ENCODE data around the gene IMPA2.

Gene IMPA2

GRCh38 chr18:12009581-12010140, 28.4 kb downstream of the IMPA2 start:
- DNase-seq: no peak

DNA sequence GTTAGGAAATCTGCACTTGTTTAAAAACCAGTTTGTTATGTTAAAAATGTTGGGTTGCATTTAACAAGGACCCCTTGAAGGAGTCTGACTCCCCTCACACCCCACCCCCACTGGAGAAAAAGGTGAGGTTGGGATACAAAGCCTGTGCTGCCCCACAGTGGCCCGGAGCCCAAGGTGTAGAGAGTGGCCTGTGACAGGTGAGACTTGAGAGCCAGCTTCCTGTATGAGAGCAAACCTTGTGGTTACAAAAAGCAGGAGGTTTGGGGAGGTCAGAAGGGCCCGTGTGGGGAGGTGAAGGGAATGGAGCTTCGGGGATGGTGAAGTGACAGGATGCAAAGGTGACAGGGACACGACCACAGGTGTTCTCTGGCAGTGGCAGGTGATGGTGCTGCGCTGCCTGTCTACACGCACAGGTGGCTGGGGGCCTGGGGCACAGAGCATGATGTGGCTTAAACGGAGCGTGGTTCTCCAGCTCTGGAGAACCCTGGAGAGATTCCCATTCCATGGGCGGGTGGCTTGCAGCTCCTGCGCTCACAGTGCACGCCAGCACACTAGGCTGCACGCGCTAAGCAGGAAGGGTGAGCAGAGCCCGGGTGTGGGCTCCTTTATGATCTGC, 29.0 kb downstream of the IMPA2 start:
- no peak for DNase-seq

GRCh38 chr18:12011199-12011956, 30.1 kb downstream of the IMPA2 start:
- no peak for DNase-seq

DNA sequence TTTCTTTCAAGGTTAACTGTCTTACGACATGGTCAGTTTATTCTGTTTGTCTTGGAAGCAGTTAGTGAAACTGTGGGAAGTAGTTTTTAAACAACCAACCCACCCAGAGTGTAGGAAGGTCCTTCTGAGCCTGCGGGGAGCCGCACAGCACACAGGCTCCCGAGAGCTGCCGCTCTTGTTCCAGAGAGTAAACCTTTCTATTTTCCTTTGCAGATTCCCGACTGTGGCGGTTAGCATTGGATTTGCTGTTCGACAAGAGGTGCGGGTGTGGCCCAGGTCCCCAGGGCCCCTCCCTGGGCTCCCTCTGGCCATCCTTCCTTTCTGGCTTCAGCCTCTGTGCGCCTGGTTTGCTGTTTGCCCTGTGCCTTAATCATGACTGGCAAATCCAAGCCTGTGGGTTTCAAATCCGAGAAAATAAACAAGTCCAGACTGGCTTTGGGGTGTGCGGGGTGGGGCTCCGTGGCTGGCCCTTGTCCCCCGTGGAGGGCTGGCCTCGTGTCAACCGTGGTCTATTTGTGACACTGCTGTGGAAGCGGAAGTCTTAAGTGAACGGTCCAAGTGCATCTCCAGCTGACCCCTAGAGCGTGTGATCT, 30.7 kb downstream of the IMPA2 start:
- no peak for DNase-seq

- DNase-seq: no peak
Measured at GRCh38 chr18:12012697-12013096, 31.4 kb downstream of the IMPA2 start.

GRCh38 chr18:12013186-12013916, 32.0 kb downstream of the IMPA2 start:
- DNase-seq: no peak

DNA sequence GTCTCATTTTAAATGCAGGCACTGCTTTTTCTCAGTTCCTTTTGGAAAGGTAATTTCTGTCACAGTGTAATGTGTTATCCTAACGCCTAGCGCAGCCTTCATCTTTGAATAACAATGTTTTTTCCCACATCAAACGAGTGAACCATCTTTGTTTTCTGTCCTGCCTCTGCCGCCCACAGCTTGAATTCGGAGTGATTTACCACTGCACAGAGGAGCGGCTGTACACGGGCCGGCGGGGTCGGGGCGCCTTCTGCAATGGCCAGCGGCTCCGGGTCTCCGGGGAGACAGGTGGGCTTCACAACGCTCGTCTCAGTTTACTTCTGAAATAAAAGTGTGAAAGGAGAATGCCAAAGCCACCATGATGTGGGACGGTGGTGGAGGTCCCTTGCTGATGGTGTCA, 32.8 kb downstream of the IMPA2 start:
- no peak for DNase-seq

DNA sequence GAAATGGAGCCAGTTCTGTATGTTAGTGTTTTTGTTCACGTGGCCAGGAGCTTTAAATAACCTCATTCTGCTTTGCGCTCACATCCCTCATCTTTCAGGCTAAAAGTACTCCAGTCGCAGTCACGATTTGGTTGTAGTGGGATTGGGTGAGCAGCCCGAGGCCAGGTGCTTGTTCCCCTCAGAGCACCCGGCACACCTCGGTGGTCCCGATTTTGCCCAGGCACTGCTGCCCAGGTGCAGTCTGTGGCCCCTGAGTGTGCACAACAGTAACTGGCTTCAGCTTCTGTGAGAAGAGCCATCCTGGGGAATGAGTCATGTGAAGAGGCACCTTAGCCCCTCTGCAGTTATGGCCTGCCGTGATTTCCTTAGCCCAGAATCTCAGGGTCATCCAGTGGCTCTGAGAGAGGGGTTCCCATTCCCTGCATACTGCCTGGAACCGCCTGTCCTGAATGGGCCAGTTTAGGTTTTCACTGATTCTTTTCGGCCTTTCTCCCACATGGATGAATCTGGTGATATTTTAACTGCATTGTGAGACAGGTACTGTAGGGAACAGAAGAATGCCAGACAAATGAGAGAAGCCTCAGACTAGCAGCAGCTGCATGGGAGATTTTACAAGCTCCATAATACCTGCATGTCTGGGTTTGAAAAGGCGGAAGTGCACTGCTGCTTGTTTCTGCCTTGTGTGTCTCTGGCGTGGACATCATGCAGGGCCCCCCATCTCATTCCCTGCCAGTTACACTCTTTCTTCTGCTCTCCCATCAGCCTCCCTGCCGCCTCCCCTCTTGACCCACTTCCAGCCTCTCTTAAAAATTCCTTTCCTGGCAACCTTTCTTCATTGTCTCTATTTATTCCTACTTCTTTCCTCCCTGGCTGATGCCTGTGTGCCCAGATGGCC, 33.5 kb downstream of the IMPA2 start:
- no peak for DNase-seq

DNA sequence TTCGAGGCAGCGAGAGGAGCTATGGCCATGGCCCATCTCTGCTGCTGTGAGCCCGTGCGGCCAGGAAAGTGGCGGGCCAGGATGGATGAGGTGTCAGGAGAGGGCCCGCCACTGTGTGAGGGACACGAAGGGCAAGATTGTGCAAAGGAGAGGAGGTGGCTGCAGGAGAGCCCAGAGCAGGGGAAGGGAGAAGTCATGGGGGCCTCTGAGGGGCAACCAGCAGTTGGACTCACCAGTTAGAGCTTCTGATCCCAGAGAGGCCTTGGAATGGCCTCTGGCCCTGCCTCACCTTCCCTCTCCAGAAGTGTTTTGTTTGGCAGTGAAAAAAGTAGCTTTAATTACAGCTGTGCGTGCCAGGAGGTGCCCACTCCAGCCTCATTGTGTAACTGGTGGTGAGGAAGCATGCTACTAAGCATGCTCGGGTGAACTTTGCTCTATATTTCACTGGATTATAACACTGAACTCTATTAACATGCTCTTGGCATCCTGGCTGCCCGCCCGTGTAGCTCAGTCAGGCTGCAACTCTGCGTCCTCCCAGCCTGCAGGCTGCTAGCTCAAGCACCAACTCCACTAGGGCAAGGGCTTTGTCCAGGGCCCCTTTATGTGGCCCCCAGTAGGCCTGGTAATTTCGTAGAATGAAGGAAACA, 34.2 kb downstream of the IMPA2 start:
- DNase-seq: no peak

- DNase-seq: no peak
Measured at GRCh38 chr18:12017081-12017480, 35.8 kb downstream of the IMPA2 start.

DNA sequence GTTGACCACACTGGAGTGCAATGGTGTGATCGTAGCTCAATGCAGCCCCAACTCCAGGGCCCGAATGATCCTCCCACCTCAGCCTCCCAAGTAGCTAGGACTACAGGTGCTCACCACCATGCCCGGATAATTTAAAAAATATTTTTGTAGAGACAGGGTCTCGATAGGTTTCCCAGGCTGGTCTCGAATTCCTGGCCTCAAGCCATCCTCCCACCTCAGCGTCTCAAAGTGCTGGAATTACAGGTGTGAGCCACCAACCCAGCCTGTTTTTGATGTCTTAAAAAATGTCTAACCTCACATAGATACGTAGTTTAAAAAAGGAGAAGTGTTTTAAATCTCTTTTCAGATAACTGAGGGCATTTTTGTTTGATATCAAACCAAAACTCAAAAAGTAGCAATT, 37.6 kb downstream of the IMPA2 start:
- DNase-seq: no peak

DNA sequence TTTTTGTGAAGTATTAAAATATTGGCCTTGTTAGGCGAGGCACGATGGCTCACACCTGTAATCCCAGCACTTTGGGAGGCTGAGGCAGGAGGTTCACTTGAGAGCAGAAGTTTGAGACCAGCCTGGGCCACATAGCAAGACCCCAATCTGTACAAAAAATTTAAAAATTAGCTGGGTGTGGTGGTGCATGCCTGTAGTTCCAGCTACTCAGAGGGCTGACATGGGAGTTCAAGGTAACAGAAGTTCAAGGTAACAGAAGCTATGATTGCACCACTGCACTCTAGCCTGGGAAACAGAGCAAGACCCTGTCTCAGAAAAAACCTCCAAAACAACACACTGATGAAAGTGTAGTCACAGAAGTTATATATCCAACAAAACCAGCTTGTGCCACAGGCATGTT, 39.8 kb downstream of the IMPA2 start:
- no peak for DNase-seq

DNA sequence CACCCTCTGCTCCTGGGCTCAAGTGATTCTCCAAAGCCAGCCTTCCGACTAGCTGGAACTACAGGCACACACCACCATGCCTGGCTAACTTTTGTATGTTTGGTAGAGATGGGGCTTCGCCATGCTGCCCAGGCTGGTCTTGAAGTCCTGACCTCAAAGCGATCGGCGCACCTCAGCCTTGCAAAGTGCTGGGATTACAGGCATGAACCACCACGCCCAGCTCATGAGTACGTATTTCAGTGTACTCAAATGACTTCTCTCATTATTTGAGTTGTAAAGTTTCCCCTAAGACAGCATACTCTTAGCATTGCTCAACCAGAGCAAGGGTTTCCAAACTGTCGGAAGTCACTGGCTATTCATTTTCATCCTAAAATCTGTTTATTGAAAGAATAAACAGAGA, 40.3 kb downstream of the IMPA2 start:
- no peak for DNase-seq

GRCh38 chr18:12023375-12023774, 42.1 kb downstream of the IMPA2 start:
- DNase-seq: no peak

- DNase-seq: no peak
Measured at GRCh38 chr18:12026562-12026961, 45.3 kb downstream of the IMPA2 start.

- DNase-seq: no peak
Measured at GRCh38 chr18:12027046-12027445, 45.7 kb downstream of the IMPA2 start.

GRCh38 chr18:12027480-12027879, 46.2 kb downstream of the IMPA2 start:
- no peak for DNase-seq

DNA sequence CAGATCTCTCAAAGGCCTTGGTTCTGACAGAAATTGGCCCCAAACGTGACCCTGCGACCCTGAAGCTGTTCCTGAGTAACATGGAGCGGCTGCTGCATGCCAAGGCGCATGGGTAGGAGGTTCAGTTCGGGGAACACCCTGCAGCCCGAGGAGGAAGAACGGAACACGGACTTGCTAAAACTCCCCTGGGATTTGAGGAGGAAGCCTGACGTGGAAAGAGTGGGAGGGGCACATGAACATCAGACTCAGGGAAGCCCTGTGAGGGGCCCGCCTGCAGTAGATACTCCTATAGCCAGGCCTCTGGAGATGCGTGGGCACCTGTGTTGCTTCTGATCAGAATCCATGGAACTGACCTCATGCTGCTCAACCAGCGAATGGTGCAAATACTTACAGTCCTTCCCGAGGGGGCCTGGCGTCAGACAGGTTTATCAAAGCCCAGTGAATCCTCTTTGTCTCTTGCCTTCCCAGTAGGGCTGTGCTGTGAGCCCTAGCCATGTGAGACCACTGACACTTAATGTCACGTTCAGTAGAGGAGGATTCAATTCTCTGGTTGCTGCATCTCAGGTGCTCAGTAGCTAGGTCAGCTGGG, 46.8 kb downstream of the IMPA2 start:
- no peak for DNase-seq

DNA sequence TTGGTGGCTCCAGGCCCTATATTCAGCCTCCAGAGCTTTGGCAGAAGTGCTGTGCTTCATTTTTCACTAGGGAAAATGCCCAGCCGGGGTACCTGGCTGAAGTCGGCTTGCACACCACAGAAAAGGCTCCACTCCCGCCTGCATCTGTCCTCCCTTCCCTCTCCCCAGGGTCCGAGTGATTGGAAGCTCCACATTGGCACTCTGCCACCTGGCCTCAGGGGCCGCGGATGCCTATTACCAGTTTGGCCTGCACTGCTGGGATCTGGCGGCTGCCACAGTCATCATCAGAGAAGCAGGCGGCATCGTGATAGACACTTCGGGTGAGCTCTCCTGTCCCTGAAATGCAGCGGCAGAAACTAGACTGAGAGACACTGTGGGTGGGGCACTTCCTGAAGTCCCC, 47.4 kb downstream of the IMPA2 start:
- no peak for DNase-seq

DNA sequence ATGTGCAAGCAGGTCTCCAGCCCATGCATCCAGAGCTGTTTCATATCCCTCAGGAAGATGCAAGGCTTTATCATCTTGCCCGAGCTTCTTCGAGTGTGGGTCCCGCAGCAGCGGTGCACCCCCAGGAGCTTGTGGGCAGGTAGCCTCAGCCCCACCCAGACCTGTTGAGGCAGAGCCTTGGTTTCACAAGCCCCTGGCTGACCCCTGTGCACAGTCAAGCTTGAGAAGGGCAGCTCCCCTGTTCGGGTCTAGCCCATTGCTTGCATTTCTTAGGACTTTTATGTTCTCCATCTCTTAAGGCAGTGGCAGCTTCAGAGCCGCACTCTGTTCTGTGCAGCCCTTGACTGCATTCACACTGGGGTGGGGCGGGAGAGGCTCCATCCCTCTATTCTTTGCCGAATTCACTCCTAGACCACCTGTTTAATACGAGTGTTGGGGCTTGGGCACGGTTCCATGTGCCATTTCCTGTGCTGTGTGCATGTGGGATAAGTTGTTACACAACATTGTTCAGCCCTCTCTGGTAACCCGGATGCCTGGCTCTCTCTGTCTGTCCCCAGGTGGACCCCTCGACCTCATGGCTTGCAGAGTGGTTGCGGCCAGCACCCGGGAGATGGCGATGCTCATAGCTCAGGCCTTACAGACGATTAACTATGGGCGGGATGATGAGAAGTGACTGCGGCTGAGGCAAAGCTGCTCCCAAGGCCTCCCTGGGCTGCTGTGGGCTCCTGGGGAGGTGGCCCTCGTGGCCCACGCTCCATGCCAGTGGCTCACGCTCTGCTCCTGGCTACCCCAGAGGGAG, 48.7 kb downstream of the IMPA2 start:
- DNase-seq: no peak

DNA sequence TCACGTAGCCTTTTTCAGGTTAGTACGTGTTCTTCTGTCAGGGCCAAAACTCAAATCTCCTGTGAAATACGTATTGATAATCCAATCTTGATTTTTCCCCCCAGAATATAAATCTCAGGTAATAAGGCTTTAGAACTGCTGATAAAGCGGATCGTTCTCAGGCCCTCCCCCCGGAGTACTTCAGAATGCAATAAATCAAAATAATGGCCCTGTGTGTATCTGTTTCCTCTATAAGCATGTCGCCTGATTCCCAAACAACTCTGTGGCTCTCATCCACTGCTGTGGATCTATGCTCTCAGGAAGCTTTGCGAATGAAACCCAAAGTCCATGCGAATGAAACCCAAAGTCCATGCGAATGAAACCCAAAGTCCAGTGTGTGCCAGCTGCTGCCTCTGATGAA, 49.4 kb downstream of the IMPA2 start:
- no peak for DNase-seq
